HG03565 (cell line): ENCODE measurements around the gene COL26A1.
"Not testable (repeated sequence)": the region's sequence is repeated elsewhere in the genome, so short reads cannot be mapped to it uniquely, and the experiment has no call there.

Experiments
- ATAC-seq: cut with Tn5 transposase; IDR thresholded peaks from one replicate; pipeline ENCODE4 v1.9.1; 2021; ENCODE audit warnings: mild to moderate bottlenecking, moderate library complexity; ENCODE audit not compliant: unreplicated experiment

COL26A1 gene

GRCh38 chr7:101400751-101401150, 38.1 kb downstream of the COL26A1 start:
- ATAC-seq, result no peak

- ATAC-seq, result no peak
These were observed 38.9 kb downstream of the COL26A1 start for GRCh38 chr7:101401390-101402080.

GRCh38 chr7:101402081-101402779, 39.6 kb downstream of the COL26A1 start:
- no peak for ATAC-seq

- ATAC-seq, result no peak
These were observed 40.2 kb downstream of the COL26A1 start for GRCh38 chr7:101402835-101403234.

GRCh38 chr7:101405474-101406067, 42.9 kb downstream of the COL26A1 start:
- no peak for ATAC-seq

- ATAC-seq, result no peak
These were observed 48.2 kb downstream of the COL26A1 start for GRCh38 chr7:101410743-101411507.

GRCh38 chr7:101411508-101411874, 48.8 kb downstream of the COL26A1 start:
- no peak for ATAC-seq

- no peak for ATAC-seq
These were observed 50.3 kb downstream of the COL26A1 start for GRCh38 chr7:101412976-101413375.

GRCh38 chr7:101418694-101419093, 56.0 kb downstream of the COL26A1 start:
- ATAC-seq, result no peak

GRCh38 chr7:101419831-101420230, 57.2 kb downstream of the COL26A1 start:
- no peak for ATAC-seq

- ATAC-seq, result no peak
These were observed 57.8 kb downstream of the COL26A1 start for GRCh38 chr7:101420436-101420835.

GRCh38 chr7:101422356-101423195, 59.9 kb downstream of the COL26A1 start:
- no peak for ATAC-seq

GRCh38 chr7:101426303-101427011, 63.8 kb downstream of the COL26A1 start:
- ATAC-seq, result no peak

GRCh38 chr7:101428093-101428866, 65.6 kb downstream of the COL26A1 start:
- no peak for ATAC-seq

GRCh38 chr7:101432316-101432715, 69.6 kb downstream of the COL26A1 start:
- no peak for ATAC-seq

GRCh38 chr7:101433688-101434087, 71.0 kb downstream of the COL26A1 start:
- ATAC-seq, result no peak

- ATAC-seq, result not testable (repeated sequence)
These were observed 71.5 kb downstream of the COL26A1 start for GRCh38 chr7:101434155-101434554.

- no peak for ATAC-seq
These were observed 73.0 kb downstream of the COL26A1 start for GRCh38 chr7:101435461-101436220.
